NT2/D1 (cell line): Measurements from ENCODE around the gene RBPJ.

ENCODE experiments used
- YY1 ChIP-seq: IDR thresholded peaks from 2 replicates; pipeline ENCODE4 v1.6.1; 2011; ENCODE audit not compliant: insufficient read length, insufficient read depth
- ZNF274 ChIP-seq: IDR thresholded peaks from 2 replicates; pipeline ENCODE4 v1.6.1; 2011; ENCODE audit warnings: mild to moderate bottlenecking, low read depth, low read length

DNA sequence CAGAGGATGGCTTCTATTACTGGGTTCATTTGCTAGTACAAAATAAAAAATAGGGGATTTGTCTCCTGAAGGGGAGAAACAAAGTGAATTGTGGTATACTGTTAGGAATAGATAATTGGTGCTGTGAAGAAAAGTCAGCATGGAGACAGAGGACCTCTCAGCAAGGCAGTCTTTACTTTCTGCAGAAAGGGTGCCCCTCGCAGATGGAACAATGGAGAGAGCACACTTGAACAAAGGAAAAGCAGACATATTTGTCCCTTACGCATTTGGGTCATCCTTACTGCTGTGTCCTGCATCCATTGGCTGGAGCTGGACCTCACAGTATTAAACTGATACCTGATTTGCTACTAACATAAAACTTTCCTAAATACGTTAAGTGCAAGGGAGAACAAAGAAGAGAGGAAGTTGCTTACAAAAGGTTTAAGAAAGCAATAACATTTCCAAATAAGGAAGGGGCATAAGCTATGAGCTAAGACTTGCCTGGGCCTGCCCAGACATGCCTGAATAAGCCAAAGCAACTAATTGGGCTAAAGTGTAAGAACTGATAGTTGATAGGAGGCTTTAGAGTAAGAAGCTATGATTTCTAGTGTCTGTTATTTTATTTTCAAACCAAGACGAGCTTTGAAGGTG, 85.6 kb downstream of the RBPJ start:
- no peak for TF ChIP-seq YY1
- TF ChIP-seq ZNF274: no peak
